Transverse colon (tissue), 4 donors: Measurements from ENCODE around the gene RHOA.

Experiments used
- CTCF ChIP-seq, 5 experiments: fragments of 200-600 bp in 3 of 5; fragments of 450-650 bp in 2 of 5; sonication (generic) in 3 of 5; IDR thresholded peaks; 1 replicate in 2 of 5; 2 replicates in 3 of 5; pipeline ENCODE4 v1.5.1; 2016 to 2017; ENCODE audit warnings: antibody characterized with exemption in 5 of 5, inconsistent platforms in 3 of 5, mild to moderate bottlenecking in 2 of 5, moderate library complexity in 1 of 5
- EP300 ChIP-seq: sonication (generic); formaldehyde crosslinking; IDR thresholded peaks from one replicate; pipeline ENCODE4 v1.6.1; 2017; ENCODE audit warnings: antibody characterized with exemption, low read depth
- POLR2A ChIP-seq: fragments of 450-650 bp; IDR thresholded peaks from one replicate; pipeline ENCODE4 v1.6.1; 2016; ENCODE audit warnings: antibody characterized with exemption, mild to moderate bottlenecking, moderate library complexity
- POLR2AphosphoS5 ChIP-seq, 3 donors: sonication (generic); formaldehyde crosslinking; IDR thresholded peaks; one replicate each; pipeline ENCODE4 v1.6.1; 2016; ENCODE audit warnings: antibody characterized with exemption in 3 of 3

DNA sequence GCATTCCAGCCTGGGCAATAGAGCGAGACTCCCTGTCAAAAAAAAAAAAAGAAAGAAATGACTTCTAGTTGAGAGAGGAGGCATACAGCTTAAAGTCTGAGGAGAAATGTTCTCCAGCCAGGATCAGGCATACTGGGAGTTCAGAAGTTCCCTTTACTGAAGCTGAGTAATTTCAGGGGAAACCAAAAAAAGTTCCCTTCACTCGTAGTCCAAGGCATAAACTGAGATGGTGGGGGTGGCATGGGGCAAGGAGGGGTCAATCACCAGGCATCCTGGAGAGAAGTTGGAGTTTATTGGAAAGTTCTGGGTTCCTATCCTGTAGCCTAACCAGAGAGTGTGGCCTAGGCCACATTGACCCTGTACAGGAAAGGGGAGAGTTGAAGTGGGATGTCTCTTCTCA is 59.5 kb downstream of the RHOA start:
- TF ChIP-seq POLR2A (no peak), CTCF (IDR thresholded peaks at IDR 0.05) (no peak), POLR2AphosphoS5 (IDR thresholded peaks at IDR 0.05) (no peak), EP300 (no peak)
